ENCODE measurements around the gene WBP1. TPM values are rescaled to one million over a fixed set of nuclear protein-coding genes. Genes with fewer than 3 reads are reported as not detected.
A peak's percentile ranks its signal among the peaks of the same experiment; 100 is the strongest.
"Not testable (repeated sequence)": the region's sequence is repeated elsewhere in the genome, so short reads cannot be mapped to it uniquely, and the experiment has no call there.

The WBP1 gene
- 100 to 1,000 TPM in 2 of 4 donors, 10 to 100 TPM in 2; 68.7 to 119 (median 98.4) TPM for polyA plus RNA-seq (ENCODE audit: insufficient read length in 4 of 4)

- peak; percentile 100 for DNase-seq (ENCODE audit: low read depth in 4 of 4, low spot score in 3 of 4)
Measured at GRCh38 chr2:74458132-74458937, at the start of gene WBP1. Gene WBP1 (plus strand): TSS chr2:74458438. CDS start chr2:74458603, 165 bp downstream.

DNA sequence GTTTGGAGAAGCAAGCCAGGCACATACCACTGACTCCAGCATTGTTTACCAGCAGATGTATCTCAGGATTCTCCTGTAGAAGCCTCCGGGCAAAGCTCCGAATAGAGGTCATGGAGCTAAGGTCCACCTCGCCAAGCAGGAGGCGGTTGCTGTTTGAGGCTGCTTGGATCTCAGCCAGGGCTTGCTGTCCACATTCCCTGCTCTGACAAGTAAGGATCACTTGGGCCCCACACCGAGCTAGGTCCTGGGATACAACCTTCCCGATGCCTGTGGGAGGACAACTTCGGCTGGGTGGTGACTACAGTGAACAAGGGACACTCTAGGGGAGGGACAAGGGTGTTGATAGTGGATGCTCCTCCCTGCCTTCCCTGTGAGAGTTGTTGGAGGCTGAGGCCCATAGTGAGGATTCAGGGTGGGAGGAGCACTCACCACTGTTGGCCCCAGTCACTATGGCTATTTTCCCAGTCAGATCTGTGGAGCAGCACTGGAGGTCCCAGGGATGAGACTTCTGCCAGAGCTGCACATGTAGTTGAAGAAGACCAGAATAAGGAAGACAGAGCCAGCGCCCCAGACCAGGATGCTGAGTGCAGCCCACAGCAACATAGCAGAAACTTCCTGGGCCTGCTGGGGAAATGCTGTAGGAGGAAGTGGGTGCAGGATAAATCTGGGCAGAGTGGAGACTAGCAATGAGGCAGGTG, 45.1 kb upstream of the WBP1 start:
- DNase-seq (ENCODE audit: low read depth in 4 of 4, low spot score in 3 of 4) = no peak

GRCh38 chr2:74414441-74414840, 43.8 kb upstream of the WBP1 start:
- no peak for DNase-seq (ENCODE audit: low read depth in 4 of 4, low spot score in 3 of 4)

DNA sequence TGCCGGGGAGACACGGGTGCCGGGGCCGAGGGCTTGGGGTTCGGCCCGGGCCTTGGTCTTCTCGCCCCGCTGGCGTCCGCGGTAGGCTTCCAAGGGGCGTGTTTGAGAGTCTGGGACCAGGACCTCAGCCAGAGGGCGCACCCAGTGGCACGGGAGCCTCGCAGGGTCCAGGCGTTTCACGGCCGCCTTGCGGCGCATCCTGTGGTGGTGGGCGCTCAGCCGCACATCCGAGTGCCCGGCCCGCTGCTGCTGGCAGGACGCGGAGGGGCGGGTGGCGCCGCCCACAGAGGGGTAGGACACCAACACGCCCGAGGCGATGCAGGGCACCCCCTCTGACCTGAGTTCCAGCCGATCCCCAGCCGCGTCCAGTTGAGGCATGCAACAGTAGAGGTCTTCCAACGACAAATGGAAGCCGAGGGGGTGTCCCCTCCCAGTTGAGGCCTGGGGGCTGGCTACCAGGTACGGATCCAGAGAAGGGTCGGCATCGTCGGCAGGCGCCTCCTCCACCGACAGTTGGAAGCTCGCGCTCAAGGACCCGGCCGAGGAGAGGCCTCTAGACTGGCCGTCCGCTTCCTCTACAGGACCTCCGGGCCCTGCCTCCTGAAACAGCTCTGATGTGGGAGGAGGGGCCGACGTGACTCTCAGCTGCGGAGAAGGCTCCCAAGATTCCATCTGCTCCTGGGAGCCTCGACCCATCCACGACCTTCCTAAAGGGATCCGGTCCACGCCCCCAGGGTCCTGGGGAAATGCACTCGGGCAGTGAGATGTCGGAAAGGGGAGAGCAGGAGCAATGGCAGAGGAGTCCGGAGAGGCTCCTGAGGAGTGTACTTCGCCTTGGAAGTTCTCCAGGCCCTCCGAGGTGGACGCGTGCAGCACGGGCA, 43.1 kb upstream of the WBP1 start:
- peak in 1 of 4 donors; percentile 37 for DNase-seq (ENCODE audit: low read depth in 4 of 4, low spot score in 3 of 4)

DNA sequence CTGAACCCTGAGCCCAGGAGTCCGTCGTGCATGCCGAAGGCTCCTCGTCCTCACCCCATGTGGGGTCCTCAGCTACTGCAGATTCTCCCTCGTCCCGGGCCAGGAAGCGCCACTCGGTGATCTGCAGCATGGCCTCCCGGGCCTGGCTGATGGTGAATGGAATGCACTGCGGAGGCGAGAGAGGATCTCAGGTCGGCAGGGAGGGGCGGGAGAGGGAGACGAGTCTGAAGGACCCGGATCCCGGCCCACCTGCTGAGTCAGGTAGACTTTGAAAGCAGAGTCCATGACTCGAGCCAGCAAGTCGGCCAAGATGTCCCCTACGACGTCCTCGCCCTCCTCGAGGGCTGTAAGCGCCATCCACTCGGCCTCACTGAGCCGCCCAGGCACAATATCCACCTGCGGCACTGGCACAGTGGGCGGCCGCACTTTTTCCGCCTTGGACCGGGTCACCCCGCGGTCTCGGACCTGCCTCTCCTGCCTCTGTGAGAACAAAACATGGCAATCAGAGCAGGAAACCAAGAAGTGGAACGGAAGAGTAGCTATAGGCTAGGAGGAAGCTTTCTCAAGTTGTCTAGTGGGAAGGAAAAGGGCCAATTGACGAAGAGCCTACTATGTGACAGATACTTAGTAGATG, 42.4 kb upstream of the WBP1 start:
- no peak for DNase-seq (ENCODE audit: low read depth in 4 of 4, low spot score in 3 of 4)

- DNase-seq (ENCODE audit: low read depth in 4 of 4, low spot score in 3 of 4) = no peak
Measured at GRCh38 chr2:74416778-74417177, 41.5 kb upstream of the WBP1 start.

DNA sequence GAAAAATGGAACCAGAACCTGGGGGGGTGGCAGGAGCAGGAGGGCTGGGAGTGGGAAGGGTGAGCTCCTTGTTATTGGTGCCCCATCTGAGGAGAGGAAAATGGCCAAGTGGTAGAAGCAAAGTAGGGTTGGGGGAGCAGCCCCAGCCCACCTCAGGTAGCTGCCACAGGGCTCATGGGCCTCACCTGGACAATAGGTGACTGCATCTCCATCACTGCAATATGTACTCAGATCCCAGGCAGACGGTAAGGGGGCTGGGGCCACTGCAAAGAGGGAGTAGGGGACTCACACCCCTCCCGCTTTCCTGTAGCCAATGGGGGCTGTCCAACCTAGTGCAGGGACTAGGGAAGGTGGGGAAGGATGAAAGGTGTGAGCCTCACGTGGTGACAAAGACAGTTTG, 41.0 kb upstream of the WBP1 start:
- no peak for DNase-seq (ENCODE audit: low read depth in 4 of 4, low spot score in 3 of 4)

DNA sequence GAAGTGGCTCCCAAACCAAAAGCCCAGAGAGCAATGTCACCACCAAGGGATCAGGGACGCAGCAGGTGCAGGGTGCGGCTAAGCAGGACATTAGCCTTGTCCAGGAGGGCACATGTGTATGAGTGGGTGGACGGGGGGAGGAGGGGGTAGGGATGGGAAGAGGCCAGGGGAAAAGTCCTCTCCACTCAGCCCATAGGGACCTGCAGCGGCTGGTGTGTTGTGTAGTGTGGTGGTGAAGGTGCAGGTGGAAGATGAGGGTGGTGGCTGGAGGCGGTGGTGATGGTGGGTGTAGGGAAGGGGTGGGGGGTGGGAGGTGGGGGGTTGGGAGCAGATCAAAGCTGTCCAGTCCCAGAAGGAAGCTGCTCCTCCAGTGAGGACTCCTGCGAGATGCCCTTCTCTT, 40.5 kb upstream of the WBP1 start:
- no peak for DNase-seq (ENCODE audit: low read depth in 4 of 4, low spot score in 3 of 4)

DNA sequence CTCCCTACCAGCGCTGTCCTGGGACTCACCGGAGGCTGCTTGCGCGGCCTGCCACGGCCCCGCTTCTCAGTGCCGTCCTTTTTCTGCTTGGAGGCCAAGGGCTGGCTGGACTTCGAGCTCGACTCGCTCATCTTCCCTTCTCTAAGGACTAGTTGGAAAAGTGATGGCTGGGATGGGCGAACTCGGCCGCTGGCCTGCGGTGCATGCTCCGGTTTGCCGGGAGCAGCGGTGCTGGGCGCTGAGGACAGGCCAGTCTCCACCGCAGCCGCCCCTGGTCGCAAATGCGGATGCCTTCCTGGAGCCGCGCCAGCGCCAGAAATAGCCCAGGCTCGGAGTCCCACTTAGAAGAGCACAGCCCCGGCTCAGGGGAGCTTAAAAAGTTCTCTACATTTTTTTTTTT, 39.9 kb upstream of the WBP1 start:
- no peak for DNase-seq (ENCODE audit: low read depth in 4 of 4, low spot score in 3 of 4)

DNA sequence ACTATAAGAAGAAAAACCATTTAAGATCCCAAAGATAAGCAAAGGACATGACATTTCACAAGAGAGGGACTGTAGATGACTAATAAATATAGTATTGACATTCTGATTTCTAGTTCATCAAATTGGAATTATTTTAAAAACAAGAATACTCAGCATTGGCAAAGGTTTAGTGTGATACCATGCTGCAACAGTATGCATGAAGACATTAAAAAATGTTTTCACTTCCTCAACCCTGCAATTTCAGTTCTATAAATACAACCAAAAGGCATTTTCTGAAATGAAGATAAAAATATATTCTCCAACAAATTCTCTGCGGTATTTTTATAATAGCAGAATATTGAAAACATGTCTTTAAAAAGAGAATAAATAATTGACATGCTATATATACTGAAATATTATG, 38.9 kb upstream of the WBP1 start:
- no peak for DNase-seq (ENCODE audit: low read depth in 4 of 4, low spot score in 3 of 4)

- no peak for DNase-seq (ENCODE audit: low read depth in 4 of 4, low spot score in 3 of 4)
Measured at GRCh38 chr2:74420006-74420405, 38.2 kb upstream of the WBP1 start.

DNA sequence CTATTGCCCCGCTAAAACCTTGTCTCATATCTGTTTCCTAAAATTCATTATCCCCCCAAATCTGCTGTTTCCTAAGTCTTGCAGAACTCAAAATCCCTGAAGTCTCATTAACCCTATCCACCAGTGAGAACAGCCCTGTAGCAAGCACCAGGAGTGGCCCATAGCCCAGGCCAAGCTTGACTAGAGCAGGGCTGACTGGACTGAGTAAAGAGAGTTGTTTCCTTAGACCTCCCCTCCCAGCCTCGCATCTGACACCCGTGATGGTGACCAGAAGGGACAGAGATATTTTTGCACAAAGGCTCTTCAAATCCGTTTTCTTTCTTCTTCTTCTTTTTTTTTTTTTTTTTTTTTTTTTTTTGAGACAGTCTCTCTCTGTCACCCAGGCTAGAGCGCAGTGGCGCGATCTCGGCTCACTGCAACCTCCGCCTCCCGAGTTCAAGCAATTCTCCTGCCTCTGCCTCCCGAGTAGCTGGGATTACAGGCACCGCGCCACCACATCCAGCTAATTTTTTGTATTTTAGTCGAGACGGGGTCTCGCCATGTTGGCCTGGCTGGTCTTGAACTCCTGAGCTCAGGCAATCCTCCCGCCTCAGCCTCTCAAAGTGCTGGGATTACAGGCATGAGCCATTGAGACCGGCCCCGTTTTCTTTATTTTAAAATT, 37.7 kb upstream of the WBP1 start:
- DNase-seq (ENCODE audit: low read depth in 4 of 4, low spot score in 3 of 4) = not testable (repeated sequence)

GRCh38 chr2:74421221-74421870, 36.9 kb upstream of the WBP1 start, which contains the start of the genes C2orf81 and WDR54:
Gene C2orf81 (minus strand): TSS chr2:74421619. CDS start chr2:74421560, 59 bp downstream.
Gene WDR54 (plus strand): TSS chr2:74421730. CDS start chr2:74422154, 424 bp downstream.
- DNase-seq (ENCODE audit: low read depth in 4 of 4, low spot score in 3 of 4) = peak in 1 of 4 donors; percentile 75

GRCh38 chr2:74423231-74424095, 34.8 kb upstream of the WBP1 start:
- DNase-seq (ENCODE audit: low read depth in 4 of 4, low spot score in 3 of 4) = no peak

DNA sequence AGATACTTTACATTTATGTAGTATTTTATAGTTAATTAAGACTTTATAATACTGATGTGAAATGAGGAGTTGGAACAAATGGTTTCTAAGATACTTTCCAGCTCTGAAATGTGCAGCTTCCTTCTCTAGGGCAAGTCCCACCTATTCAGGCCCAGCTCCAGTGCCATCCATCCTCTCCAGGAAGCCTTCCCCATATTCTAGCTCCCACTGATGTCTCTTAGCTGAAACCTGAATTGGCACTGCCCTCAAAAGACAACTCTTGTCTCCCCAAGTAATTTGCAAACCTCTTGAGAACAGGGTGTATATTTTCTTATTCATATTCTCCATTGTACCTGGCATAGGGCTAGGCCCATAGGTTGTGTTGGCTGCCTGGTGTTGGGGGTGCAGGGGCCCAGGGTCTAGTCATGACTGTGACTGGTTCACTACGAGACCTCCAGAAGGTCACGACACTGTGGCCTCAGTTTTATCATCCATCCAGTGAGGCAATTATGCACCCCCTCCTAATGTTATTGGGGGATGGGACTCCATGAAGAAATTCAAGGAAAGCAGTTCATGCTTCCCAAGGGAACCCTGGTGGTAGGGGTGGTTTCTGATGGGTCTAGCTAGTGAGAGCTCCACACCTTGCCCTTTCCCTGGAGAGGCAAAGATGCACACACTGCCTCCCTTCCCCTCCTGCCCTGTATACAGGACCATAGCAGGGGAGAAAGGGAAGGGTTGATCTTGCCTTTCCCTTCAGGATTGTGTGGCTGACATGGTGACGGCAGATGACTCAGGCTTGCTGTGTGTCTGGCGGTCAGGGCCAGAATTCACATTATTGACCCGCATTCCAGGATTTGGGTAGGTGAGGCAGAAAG, 33.9 kb upstream of the WBP1 start:
- no peak for DNase-seq (ENCODE audit: low read depth in 4 of 4, low spot score in 3 of 4)

GRCh38 chr2:74424995-74425406, 33.2 kb upstream of the WBP1 start:
- DNase-seq (ENCODE audit: low read depth in 4 of 4, low spot score in 3 of 4) = no peak

- no peak for DNase-seq (ENCODE audit: low read depth in 4 of 4, low spot score in 3 of 4)
Measured at GRCh38 chr2:74425523-74425922, 32.7 kb upstream of the WBP1 start.
